Measurements from ENCODE around the gene MTA3. TPM values are rescaled to one million over a fixed set of nuclear protein-coding genes. Genes with fewer than 3 reads are reported as not detected.
A peak's percentile ranks its signal among the peaks of the same experiment; 100 is the strongest.

The MTA3 gene
- total and polyA plus RNA-seq, 2 of the 8 experiments (the other 6 are each of a cell fraction or from before 2014, with no cell fraction given), result 125 to 184 TPM

GRCh38 chr2:42722320-42723190 is 154.1 kb downstream of the MTA3 start:
- Histone ChIP-seq H3K9ac (replicated peaks in 1 of 4; ENCODE audit: extremely low read depth in 1 of 4, low read depth in 3 of 4, low read length in 3 of 4) (no peak overlapping the region), H4K5ac (ENCODE audit: insufficient read length, low read depth, low read length) (no peak overlapping the region), H2BK5ac (ENCODE audit: low read depth, low read length) (no peak overlapping the region), H3K79me2 (ENCODE audit: control insufficient read depth in 1 of 2, insufficient read depth in 2 of 2, low read length in 2 of 2) (no peaks in the 10 kb centered on the region), H3K18ac (ENCODE audit: extremely low read depth, low read length) (no peak overlapping the region), H2BK120ac (replicated peaks; ENCODE audit: low read depth, low read length) (no peak overlapping the region), H3K9me3 (ENCODE audit: insufficient read depth in 2 of 2, low read depth in 1 of 2, low read length in 1 of 2) (no peaks in the 10 kb centered on the region), H3K56ac (replicated peaks; ENCODE audit: insufficient read length, low read depth, low read length) (no peak overlapping the region), H3K4me2 (ENCODE audit: insufficient read depth in 1 of 2, low read depth in 2 of 2, low read length in 2 of 2) (no peak overlapping the region), H3K14ac (ENCODE audit: insufficient read length) (no peak overlapping the region), H2BK20ac (ENCODE audit: low read length) (no peak overlapping the region), H3K23ac (ENCODE audit: insufficient read length) (no peak overlapping the region), H3K4ac (replicated peaks; ENCODE audit: insufficient read length, low read depth, low read length) (no peak overlapping the region), H3K4me1 (replicated peaks in 1 of 4; ENCODE audit: control insufficient read depth in 3 of 4, insufficient read depth in 4 of 4, low read length in 3 of 4) (peaks cover 0 to 10% (median 0%) of the 10 kb centered on the region in 4 experiments; a peak in 2 of 7 replicates), H2BK12ac (ENCODE audit: low read depth, low read length) (no peak overlapping the region), H2BK15ac (ENCODE audit: low read length) (no peak overlapping the region), H3K36me3 (ENCODE audit: control insufficient read depth in 2 of 4, insufficient read depth in 4 of 4, low read length in 3 of 4) (no peaks in the 10 kb centered on the region; a peak in 2 of 8 replicates), H3K27ac (ENCODE audit: low read depth, low read length) (0 out of 2 replicates have a peak overlapping the region, but pooled peaks have one; percentile 47), H3K23me2 (ENCODE audit: low read depth, low read length) (no peaks in the 10 kb centered on the region), H3K79me1 (ENCODE audit: low read depth, low read length) (no peaks in the 10 kb centered on the region), H2AK5ac (ENCODE audit: low read depth, low read length) (no peak overlapping the region), H4K8ac (ENCODE audit: extremely low read depth, insufficient read depth, low read length) (no peak overlapping the region), H3K27me3 (replicated peaks in 1 of 4; ENCODE audit: control insufficient read depth in 3 of 4, extremely low read depth in 1 of 4, insufficient read depth in 3 of 4, low read length in 3 of 4) (no peaks in the 10 kb centered on the region), H2AFZ (ENCODE audit: low read length) (no peak overlapping the region), H4K91ac (replicated peaks; ENCODE audit: insufficient read length, low read length) (no peak overlapping the region), H4K20me1 (replicated peaks in 1 of 2; ENCODE audit: control insufficient read depth in 1 of 2, insufficient read depth in 2 of 2, low read length in 2 of 2) (no peaks in the 10 kb centered on the region), H3K4me3 (ENCODE audit: extremely low read depth in 1 of 4, insufficient read depth in 2 of 4, low read depth in 3 of 4, low read length in 4 of 4) (no peak overlapping the region)
- ChIA-PET POLR2A (ENCODE audit: partially characterized antibody) (interaction anchor here (0.9 kb wide), 1 partner anchor 36 kb away, joined by 3 read pairs; no protein-coding TSS in a partner anchor), CTCF (ENCODE audit: partially characterized antibody) (interaction anchor here (0.9 kb wide), 1 partner anchor 15 kb away, joined by 3 read pairs; no protein-coding TSS in a partner anchor)
- FAIRE-seq, result no peak
- no peak for DNase-seq (ENCODE audit: low read depth in 1 of 2, low spot score in 2 of 2)
- WGBS, 2 experiments (ENCODE audit: extremely low coverage in 1 of 2, insufficient coverage in 1 of 2, insufficient read length in 1 of 2, insufficient replicate concordance in 2 of 2, low coverage in 1 of 2, low lambda C conversion rate in 2 of 2, missing lambda C conversion rate in 1 of 2), result 66% methylated on average over 7 of the region's 7 CpGs; no CpG with 5 or more reads in 1 of the 2 experiments
- no peak for TF ChIP-seq CEBPB (IDR thresholded peaks at IDR 0.05; ENCODE audit: low read depth, low read length)
- no peak for TF ChIP-seq KDM4A (IDR thresholded peaks at IDR 0.05; ENCODE audit: low read depth, low read length, severe bottlenecking)
- no peak for TF ChIP-seq SAP30 (IDR thresholded peaks at IDR 0.05; ENCODE audit: insufficient read depth, insufficient replicate concordance, low read length)
- TF ChIP-seq CBX5 (IDR thresholded peaks at IDR 0.05; ENCODE audit: low read depth, low read length), result no peak
- no peak for TF ChIP-seq TAF7 (optimal IDR thresholded peaks at IDR 0.05; ENCODE audit: borderline replicate concordance, low read depth, low read length)
- no peak for TF ChIP-seq RBBP5 (IDR thresholded peaks at IDR 0.05; ENCODE audit: borderline replicate concordance, low read depth, low read length)

Data from H1 (cell line).